ENCODE results near the gene ST14.

ST14 gene

DNA sequence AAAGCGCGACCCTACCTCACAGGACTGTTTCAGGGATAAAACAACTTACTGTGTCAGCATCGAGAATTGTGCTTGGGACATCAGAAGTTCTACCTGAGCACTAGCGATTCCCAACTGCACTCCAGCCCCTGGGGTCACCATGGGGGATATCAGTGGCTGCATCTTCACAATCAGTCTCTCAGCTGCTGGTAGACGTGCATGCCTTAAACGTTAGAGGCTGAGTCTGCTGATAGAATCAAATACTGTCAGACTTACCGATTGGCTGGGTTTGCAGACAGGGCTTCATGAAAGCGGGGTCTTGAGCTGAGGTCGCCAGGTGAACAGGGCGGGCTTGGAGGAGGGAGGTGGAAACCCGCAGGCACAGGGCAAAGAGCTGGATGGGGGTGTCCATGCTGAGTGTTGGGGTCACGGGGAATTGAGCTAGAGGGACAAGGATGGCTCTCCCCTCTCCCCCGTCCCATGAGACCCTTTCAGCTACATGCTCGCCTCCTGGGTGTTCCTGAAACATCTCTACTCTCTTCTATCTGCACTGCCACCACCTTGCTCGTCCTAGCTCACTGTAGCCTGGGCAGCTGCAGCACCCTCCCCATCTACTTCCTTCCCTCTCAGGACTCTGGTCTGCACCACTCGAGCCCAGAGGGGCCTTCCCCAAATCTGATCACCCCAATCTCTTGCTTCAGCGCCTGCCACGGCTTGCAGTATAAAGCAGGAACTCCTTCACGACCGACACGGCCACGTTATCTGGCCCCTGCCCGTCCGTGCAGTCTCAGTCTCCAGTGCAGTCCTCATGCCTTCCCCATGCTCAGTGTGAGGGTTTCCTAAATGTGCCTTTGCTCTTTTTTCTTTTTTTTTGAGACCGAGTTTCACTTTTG lies 43.5 kb downstream of the ST14 start:
- ChIA-PET CTCF (interaction anchor here (1.0 to 2.7 kb wide), 3 partner anchors 10 to 230 kb away, joined by 3 to 15 read pairs (median 3); no protein-coding TSS in a partner anchor), POLR2A (no interaction called here)
- TF ChIP-seq, protein P1, sequence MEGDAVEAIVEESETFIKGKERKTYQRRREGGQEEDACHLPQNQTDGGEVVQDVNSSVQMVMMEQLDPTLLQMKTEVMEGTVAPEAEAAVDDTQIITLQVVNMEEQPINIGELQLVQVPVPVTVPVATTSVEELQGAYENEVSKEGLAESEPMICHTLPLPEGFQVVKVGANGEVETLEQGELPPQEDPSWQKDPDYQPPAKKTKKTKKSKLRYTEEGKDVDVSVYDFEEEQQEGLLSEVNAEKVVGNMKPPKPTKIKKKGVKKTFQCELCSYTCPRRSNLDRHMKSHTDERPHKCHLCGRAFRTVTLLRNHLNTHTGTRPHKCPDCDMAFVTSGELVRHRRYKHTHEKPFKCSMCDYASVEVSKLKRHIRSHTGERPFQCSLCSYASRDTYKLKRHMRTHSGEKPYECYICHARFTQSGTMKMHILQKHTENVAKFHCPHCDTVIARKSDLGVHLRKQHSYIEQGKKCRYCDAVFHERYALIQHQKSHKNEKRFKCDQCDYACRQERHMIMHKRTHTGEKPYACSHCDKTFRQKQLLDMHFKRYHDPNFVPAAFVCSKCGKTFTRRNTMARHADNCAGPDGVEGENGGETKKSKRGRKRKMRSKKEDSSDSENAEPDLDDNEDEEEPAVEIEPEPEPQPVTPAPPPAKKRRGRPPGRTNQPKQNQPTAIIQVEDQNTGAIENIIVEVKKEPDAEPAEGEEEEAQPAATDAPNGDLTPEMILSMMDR (IDR thresholded peaks at IDR 0.05; ENCODE audit: control extremely low read depth, extremely low read depth, low read depth, missing control alignments): no peak
- DNase-seq (ENCODE audit: extremely low spot score): no peak

DNA sequence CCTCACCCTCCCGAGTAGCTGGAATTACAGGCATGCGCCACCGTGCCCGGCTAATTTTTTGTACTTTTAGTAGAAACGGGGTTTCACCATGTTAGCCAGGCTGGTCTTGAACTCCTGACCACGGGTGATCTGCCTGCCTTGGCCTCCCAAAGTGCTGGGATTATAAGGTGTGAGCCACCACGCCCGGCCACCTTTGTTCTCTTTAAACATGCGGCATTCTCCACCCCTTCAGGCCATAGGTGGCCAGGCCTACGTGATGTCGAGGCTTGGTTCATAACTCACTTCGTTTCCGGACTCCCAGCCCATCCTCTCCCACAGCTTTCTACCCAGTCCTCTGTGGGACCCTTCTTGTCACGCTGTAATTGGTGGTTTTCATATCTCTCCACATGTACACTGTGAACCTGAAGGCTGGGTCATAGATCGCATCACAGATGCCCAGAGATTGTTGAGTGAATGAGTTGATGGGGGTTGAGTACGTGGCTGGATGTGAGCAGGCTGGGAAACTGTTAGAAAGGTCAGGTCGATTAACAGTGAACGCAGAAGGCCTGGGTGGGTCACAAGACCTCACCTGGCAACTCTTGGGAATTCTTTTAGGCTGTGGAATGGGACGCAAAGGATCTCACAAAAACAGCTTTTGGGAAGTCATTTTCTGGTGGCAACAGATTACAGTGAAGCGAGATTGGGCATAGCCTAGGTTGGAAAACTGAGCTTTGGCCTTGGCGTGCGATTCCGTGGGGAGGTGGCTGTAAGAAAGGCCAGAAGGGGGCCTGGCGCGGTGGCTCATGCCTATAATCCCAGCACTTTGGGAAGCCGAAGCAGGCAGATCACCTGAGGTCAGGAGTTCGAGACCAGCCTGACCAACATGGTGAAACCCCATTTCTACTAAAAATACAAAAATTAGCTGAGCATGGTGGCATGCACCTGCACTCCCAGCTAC lies 44.5 kb downstream of the ST14 start:
- TF ChIP-seq, protein P1 (IDR thresholded peaks at IDR 0.05; ENCODE audit: control extremely low read depth, extremely low read depth, low read depth, missing control alignments): no peak
- ChIA-PET POLR2A (no interaction called here), CTCF (interaction anchor here (1.4 to 2.7 kb wide), 2 partner anchors 9 to 71 kb away, joined by 3 to 15 read pairs; no protein-coding TSS in a partner anchor)
- DNase-seq (ENCODE audit: extremely low spot score): no peak

DNA sequence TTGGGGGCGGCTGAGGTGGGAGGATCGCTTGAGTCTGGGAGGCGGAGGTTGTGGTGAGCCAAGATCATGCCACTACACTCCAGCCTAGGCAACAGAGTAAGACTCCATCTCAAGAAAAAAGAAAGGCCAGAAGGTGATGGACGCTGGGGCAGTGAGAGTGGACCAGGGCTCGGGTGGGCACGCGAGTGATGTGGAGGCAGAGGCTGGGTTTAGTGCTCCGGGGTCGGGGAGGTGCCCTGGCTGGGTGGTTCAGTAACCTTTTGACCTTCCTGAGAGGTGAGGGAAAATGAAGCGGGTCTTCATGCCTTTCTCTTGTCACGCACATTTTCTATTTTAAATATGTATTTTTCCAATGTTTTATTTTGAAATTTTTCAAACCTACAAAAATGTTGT lies 45.1 kb downstream of the ST14 start:
- POLR2A ChIA-PET: no interaction called here
- TF ChIP-seq, protein P1 (IDR thresholded peaks at IDR 0.05; ENCODE audit: control extremely low read depth, extremely low read depth, low read depth, missing control alignments): no peak
- CTCF ChIA-PET: interaction anchor here (2.7 kb wide), 1 partner anchor 8 kb away, joined by 15 read pairs; no protein-coding TSS in a partner anchor
- no peak for DNase-seq (ENCODE audit: extremely low spot score)

DNA sequence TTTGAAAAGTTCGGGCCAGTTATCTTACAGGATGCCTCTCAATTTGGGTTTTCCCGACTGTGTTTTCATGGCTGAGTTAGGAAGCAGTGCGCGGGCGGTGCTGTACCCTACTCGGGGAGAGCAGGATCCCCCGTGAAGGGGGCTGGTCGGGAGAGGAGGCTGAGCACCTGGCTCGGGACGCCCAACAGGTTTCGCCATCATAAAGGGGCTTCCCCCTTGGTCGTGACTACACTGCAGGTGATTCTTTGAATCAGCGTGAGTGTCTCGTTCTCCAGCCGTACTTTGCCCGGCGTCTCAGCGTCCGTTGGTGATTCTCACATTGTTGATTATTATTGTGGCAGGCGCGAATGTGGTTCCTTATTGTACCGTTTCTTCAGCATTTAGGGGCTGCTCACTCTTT lies 46.6 kb downstream of the ST14 start:
- ChIA-PET CTCF (no interaction called here), POLR2A (no interaction called here)
- TF ChIP-seq, protein P1 (IDR thresholded peaks at IDR 0.05; ENCODE audit: control extremely low read depth, extremely low read depth, low read depth, missing control alignments): no peak
- DNase-seq (ENCODE audit: extremely low spot score): no peak

DNA sequence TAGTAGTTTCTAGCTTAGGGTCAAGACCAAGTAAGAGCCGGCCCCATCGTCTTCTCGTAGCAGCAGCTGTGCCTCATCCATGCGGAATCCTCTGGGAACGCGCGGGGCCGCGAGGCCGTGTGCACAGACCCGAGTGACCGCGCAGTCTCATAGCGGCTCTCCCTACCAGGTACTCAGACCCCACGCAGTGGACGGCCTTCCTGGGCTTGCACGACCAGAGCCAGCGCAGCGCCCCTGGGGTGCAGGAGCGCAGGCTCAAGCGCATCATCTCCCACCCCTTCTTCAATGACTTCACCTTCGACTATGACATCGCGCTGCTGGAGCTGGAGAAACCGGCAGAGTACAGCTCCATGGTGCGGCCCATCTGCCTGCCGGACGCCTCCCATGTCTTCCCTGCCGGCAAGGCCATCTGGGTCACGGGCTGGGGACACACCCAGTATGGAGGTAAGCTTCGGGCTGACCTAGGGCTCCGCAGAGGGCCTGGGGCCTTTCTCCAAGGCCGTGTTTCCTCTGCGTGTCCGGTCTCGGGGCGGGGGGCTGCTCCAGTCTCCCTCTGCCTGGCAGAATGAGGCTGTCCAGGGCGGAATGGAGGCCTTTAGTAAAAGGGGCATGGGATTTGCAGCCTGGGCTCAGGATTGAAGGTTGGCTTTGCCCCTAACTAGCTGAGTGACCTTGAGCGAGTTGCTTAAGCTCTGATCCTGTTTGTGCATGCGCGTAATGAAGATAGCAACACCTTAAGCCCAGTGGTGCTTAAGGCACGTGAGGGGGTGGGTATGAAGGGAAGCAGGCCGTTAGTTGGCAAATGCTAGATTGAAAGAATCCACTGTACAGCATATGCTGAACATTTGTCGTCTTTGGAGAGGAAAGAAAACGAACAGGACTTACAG lies 48.9 kb downstream of the ST14 start:
- ChIA-PET CTCF (no interaction called here), POLR2A (no interaction called here)
- TF ChIP-seq, protein P1 (IDR thresholded peaks at IDR 0.05; ENCODE audit: control extremely low read depth, extremely low read depth, low read depth, missing control alignments): no peak
- DNase-seq (ENCODE audit: extremely low spot score): no peak
